ENCODE results near the gene UBTF. TPM values are rescaled to one million over a fixed set of nuclear protein-coding genes. Genes with fewer than 3 reads are reported as not detected.
"Not testable (repeated sequence)": the region's sequence is repeated elsewhere in the genome, so short reads cannot be mapped to it uniquely, and the experiment has no call there.

Gene UBTF
- total and polyA plus RNA-seq, 7 donors: 26.8 to 58.4 (median 48.3) TPM

- Histone ChIP-seq H3K27me3 (no peaks in the 10 kb centered on the region), H3K4me3 (no peak overlapping the region), H3K9me3 (no peaks in the 10 kb centered on the region), H3K27ac (no peak overlapping the region), H3K4me1 (peaks cover 0 to 10% (median 0%) of the 10 kb centered on the region in 4 donors), H3K36me3 (no peaks in the 10 kb centered on the region)
- TF ChIP-seq EP300 (IDR thresholded peaks at IDR 0.05) (no peak), POLR2A (IDR thresholded peaks at IDR 0.05) (no peak), POLR2AphosphoS5 (IDR thresholded peaks at IDR 0.05) (no peak), CTCF (IDR thresholded peaks at IDR 0.05) (no peak)
- no peak for DNase-seq
- WGBS, 2 donors: 63 to 71% methylated on average over 7 of the region's 7 CpGs
- intact Hi-C loops (cut with DNase I): no loop called here
These were observed 28.0 kb upstream of the UBTF start for GRCh38 chr17:44247440-44247841.

- Histone ChIP-seq H3K27ac (no peak overlapping the region), H3K36me3 (no peaks in the 10 kb centered on the region), H3K9me3 (no peaks in the 10 kb centered on the region), H3K4me3 (no peak overlapping the region), H3K4me1 (no peaks in the 10 kb centered on the region), H3K27me3 (no peaks in the 10 kb centered on the region)
- DNase-seq: no peak
- 73 to 74% methylated on average over 6 of the region's 6 CpGs for WGBS, 2 donors
- no peak for TF ChIP-seq CTCF (IDR thresholded peaks at IDR 0.05)
- TF ChIP-seq EP300 (IDR thresholded peaks at IDR 0.05): no peak
- TF ChIP-seq POLR2AphosphoS5 (IDR thresholded peaks at IDR 0.05): no peak
- no peak for TF ChIP-seq POLR2A (IDR thresholded peaks at IDR 0.05)
- intact Hi-C loops (cut with DNase I): no loop called here
These were observed 21.7 kb upstream of the UBTF start for GRCh38 chr17:44241106-44241624.

- H3K9me3 ChIP-seq; intact Hi-C loops (cut with DNase I); H3K36me3 ChIP-seq; H3K27me3 ChIP-seq; DNase-seq; H3K4me3 ChIP-seq; H3K4me1 ChIP-seq; H3K27ac ChIP-seq: not testable (repeated sequence)
- 94 to 95% methylated on average over 27 to 28 of the region's 28 CpGs for WGBS, 2 donors
These were observed 18.4 kb upstream of the UBTF start for GRCh38 chr17:44237886-44238285.

GRCh38 chr17:44236444-44236991, 17.0 kb upstream of the UBTF start:
- no peak overlapping the region for H3K4me3 ChIP-seq
- no peak for DNase-seq
- WGBS, 2 donors: 34 to 69% methylated on average over 5 of the region's 5 CpGs
- TF ChIP-seq POLR2AphosphoS5 (IDR thresholded peaks at IDR 0.05) (no peak), POLR2A (IDR thresholded peaks at IDR 0.05) (no peak), CTCF (IDR thresholded peaks at IDR 0.05) (no peak), EP300 (IDR thresholded peaks at IDR 0.05) (no peak)
- H3K9me3 ChIP-seq: no peaks in the 10 kb centered on the region
- H3K27me3 ChIP-seq: no peaks in the 10 kb centered on the region
- H3K36me3 ChIP-seq: no peaks in the 10 kb centered on the region
- H3K4me1 ChIP-seq: no peaks in the 10 kb centered on the region
- H3K27ac ChIP-seq: no peak overlapping the region
- intact Hi-C loops (cut with DNase I): no loop called here

- DNase-seq: no peak
- Histone ChIP-seq H3K9me3 (no peaks in the 10 kb centered on the region), H3K27ac (no peak overlapping the region), H3K36me3 (no peaks in the 10 kb centered on the region), H3K4me3 (no peak overlapping the region), H3K4me1 (no peaks in the 10 kb centered on the region), H3K27me3 (no peaks in the 10 kb centered on the region)
- WGBS, 2 donors: 90 to 92% methylated on average over 5 of the region's 5 CpGs
- intact Hi-C loops (cut with DNase I): no loop called here
- TF ChIP-seq EP300 (IDR thresholded peaks at IDR 0.05) (no peak), POLR2AphosphoS5 (IDR thresholded peaks at IDR 0.05) (no peak), POLR2A (IDR thresholded peaks at IDR 0.05) (no peak), CTCF (IDR thresholded peaks at IDR 0.05) (no peak)
These were observed 16.1 kb upstream of the UBTF start for GRCh38 chr17:44235583-44235936.
